ENCODE measurements around the gene C5orf52. TPM values are rescaled to one million over a fixed set of nuclear protein-coding genes. Genes with fewer than 3 reads are reported as not detected.
"Not testable (repeated sequence)": the region's sequence is repeated elsewhere in the genome, so short reads cannot be mapped to it uniquely, and the experiment has no call there.

Gene C5orf52
- total RNA-seq, 1 donor from 2014 or later: not detected

DNA sequence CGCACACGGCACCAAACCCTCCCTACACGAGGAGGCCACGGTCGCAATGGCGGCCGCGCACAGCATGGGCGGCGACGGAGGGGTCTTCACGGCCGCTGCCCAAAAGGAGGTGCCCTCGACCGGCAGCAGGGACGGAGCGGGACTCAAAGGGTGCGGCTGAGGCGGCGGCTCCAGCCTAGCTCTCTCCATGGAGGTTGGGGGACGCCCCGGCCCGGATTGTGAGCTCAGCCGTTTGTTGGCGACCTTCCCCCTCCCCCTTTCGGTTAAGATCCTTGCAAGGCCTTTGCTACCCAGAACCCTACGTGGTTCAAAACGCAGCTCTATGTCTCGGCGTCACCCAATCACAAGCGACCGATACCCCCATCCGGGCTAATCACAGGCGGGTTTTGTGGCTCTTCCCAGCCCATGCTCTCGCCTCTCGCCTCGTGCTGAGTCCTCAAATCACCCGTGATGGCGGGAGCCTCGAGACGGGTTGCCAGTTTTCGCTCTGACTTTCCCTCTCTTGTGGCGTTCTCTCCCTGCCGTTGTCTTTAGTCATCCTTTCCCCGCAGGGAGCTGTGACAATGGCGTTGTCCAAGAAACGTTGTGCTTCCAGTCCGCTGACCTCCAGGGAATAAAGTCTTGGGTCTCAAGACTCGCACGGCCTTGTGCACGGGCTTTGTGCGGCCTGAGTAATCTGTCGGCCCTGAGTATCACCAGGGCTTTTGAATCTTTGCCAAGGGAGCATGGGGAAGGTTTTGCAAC, 19.5 kb downstream of the C5orf52 start:
- H3K36me3 ChIP-seq: no peaks in the 10 kb centered on the region
- H3K27me3 ChIP-seq: no peaks in the 10 kb centered on the region
- TF ChIP-seq, protein P1, sequence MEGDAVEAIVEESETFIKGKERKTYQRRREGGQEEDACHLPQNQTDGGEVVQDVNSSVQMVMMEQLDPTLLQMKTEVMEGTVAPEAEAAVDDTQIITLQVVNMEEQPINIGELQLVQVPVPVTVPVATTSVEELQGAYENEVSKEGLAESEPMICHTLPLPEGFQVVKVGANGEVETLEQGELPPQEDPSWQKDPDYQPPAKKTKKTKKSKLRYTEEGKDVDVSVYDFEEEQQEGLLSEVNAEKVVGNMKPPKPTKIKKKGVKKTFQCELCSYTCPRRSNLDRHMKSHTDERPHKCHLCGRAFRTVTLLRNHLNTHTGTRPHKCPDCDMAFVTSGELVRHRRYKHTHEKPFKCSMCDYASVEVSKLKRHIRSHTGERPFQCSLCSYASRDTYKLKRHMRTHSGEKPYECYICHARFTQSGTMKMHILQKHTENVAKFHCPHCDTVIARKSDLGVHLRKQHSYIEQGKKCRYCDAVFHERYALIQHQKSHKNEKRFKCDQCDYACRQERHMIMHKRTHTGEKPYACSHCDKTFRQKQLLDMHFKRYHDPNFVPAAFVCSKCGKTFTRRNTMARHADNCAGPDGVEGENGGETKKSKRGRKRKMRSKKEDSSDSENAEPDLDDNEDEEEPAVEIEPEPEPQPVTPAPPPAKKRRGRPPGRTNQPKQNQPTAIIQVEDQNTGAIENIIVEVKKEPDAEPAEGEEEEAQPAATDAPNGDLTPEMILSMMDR (IDR thresholded peaks at IDR 0.05): no peak
- no peak for DNase-seq
- H3K27ac ChIP-seq: no peak overlapping the region
- H3K4me1 ChIP-seq: no peaks in the 10 kb centered on the region
- H3K9me3 ChIP-seq: no peaks in the 10 kb centered on the region
- H3K4me3 ChIP-seq: no peak overlapping the region
- intact Hi-C loops (cut with DNase I): no loop called here
- ATAC-seq: peak; percentile 27

DNA sequence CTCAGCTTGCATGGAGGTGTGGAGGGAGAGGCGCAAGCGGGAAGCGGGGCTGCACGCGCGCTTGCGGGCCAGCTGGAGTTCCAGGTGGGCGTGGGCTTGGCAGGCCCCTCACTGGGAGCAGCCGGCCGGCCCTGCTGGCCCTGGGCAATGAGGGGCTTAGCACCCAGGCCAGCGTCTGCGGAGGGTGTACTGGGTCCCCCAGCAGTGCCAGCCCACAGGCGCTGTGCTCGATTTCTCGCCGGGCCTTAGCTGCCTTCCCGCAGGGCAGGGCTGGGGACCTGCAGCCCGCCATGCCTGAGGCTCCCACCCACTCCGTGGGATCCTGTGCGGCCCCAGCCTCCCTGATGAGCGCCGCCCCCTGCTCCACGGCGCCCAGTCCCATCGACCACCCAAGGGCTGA, 22.5 kb downstream of the C5orf52 start:
- H3K4me1 ChIP-seq; DNase-seq; H3K9me3 ChIP-seq; H3K36me3 ChIP-seq; H3K27ac ChIP-seq; intact Hi-C loops (cut with DNase I); ATAC-seq; H3K4me3 ChIP-seq; H3K27me3 ChIP-seq: not testable (repeated sequence)

DNA sequence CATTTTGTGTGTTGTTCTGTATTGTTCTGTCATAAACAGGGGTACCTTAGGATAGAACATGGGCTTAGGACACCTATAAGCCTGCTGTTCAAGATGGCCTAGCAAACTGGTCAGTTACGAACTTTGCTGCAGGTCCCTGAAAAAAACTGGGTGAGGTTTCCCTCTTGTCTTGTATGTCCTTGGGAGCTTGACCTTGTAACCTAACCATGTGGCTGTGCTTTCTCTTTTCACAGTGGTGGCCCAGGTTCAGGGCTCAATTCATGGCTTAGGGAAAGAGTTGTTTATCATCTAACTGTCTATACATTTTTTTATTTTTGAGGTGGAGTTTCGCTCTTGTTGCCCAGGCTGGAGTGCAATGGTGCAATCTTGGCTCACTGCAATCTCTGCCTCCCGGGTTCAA, 24.8 kb downstream of the C5orf52 start:
- H3K4me3 ChIP-seq; H3K36me3 ChIP-seq; H3K9me3 ChIP-seq; DNase-seq; intact Hi-C loops (cut with DNase I); H3K27me3 ChIP-seq; H3K4me1 ChIP-seq; H3K27ac ChIP-seq; ATAC-seq: not testable (repeated sequence)

DNA sequence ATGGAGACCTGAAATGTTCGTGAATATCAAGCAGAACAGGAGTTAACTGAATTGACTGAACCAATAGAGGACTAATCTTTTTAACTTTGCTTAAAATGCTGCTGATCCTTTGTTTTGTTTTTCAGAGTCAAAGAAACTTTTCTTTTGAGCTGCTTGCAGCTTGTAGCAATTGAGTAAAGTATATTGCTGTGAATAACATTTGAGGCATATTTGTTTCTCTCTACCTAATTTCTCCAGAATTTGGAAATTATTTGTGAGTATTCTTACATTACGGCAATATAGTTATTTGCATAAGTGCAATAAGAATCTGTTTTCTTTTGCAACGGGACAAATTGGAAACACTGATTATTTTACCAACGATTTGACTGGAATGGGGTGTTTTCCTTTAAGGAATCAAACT, 27.3 kb downstream of the C5orf52 start:
- not testable (repeated sequence) for H3K4me3 ChIP-seq, ATAC-seq

DNA sequence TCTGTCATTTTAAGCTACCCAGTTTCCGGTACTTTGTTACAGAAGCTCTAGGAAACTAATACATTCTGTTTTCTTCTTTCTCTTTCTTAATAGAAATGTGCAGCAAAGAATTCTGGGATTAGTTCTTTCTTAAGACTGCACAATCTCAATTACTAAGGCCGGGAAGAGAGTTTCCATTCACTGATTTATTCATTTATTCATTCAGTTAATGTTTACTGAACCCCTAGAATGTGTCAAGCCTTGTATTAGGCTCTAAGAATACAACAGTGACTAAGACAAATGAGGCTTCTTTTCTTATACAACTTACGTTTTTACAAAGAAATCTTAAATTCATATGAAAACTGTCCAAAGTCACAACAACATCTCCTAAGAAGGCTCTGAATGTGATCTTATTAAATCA, 32.4 kb downstream of the C5orf52 start:
- Histone ChIP-seq H3K36me3 (no peaks in the 10 kb centered on the region), H3K4me3 (no peak overlapping the region), H3K4me1 (no peaks in the 10 kb centered on the region), H3K27me3 (no peaks in the 10 kb centered on the region), H3K27ac (no peak overlapping the region), H3K9me3 (no peaks in the 10 kb centered on the region)
- TF ChIP-seq, protein P1 (IDR thresholded peaks at IDR 0.05): no peak
- intact Hi-C loops (cut with DNase I): no loop called here
- ATAC-seq (no peak), DNase-seq (no peak)

More for the DNA sequence above, 27.3 kb downstream of the C5orf52 start:
- H3K36me3 ChIP-seq; H3K9me3 ChIP-seq; H3K27me3 ChIP-seq; DNase-seq; H3K4me1 ChIP-seq; intact Hi-C loops (cut with DNase I); H3K27ac ChIP-seq: not testable (repeated sequence)

DNA sequence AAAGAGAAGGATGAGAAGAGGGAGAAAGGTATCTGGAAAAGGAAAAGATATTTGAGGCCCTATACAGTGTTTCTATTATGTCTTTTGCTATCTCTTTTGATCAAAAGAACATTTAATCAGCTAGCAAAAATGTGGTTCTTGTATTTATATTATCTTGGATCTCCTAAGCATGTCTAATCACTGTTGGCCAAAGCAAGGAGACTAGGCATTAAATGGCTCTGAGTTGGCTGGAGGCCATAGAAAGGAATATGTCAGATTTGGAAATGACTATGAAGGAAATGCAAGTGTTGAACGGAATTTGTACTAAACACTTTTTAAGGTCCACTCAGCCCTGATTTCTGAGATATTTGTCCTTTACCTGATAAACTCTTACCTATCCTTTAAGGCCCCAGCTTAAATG, 37.5 kb downstream of the C5orf52 start:
- no peaks in the 10 kb centered on the region for H3K9me3 ChIP-seq
- no peaks in the 10 kb centered on the region for H3K27me3 ChIP-seq
- no peaks in the 10 kb centered on the region for H3K4me1 ChIP-seq
- H3K27ac ChIP-seq: no peak overlapping the region
- H3K4me3 ChIP-seq: no peak overlapping the region
- ATAC-seq (no peak), DNase-seq (no peak)
- intact Hi-C loops (cut with DNase I): no loop called here
- TF ChIP-seq, protein P1 (IDR thresholded peaks at IDR 0.05): no peak
- no peaks in the 10 kb centered on the region for H3K36me3 ChIP-seq

DNA sequence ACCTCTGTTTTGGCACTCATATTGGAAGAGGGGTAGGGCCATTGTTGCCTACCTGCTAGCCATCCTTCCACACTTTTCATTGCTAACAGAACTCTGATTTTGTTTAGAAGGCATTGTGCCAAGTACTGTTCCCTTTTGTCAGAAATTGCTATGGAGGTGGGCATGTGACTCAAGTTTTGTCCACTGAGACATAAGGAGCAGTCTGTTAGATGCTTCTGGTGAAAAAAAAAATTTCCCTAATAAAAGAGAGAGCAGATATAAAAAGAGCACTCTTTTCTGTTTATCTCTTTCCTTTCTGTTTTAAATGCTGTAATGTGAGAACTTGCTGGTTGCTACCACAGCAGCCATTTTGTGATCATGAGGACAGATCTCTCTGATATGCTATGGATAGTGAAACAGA, 38.0 kb downstream of the C5orf52 start:
- no peak for DNase-seq
- intact Hi-C loops (cut with DNase I): no loop called here
- H3K36me3 ChIP-seq: no peaks in the 10 kb centered on the region
- no peak overlapping the region for H3K27ac ChIP-seq
- H3K4me3 ChIP-seq: no peak overlapping the region
- ATAC-seq: no peak
- no peaks in the 10 kb centered on the region for H3K4me1 ChIP-seq
- H3K27me3 ChIP-seq: no peaks in the 10 kb centered on the region
- TF ChIP-seq, protein P1 (IDR thresholded peaks at IDR 0.05): no peak
- H3K9me3 ChIP-seq: no peaks in the 10 kb centered on the region
